WTC11 (cell line): Measurements from ENCODE around the gene WNT7A.

ENCODE experiments used
- ATF3 ChIP-seq: sonication (generic); formaldehyde crosslinking; conservative IDR thresholded peaks from 2 replicates; pipeline ENCODE4 v1.8.1; 2022; ENCODE audit warnings: mild to moderate bottlenecking, missing genetic modification reagents
- CREB1 ChIP-seq: sonication (generic); formaldehyde crosslinking; IDR thresholded peaks from 2 replicates; pipeline ENCODE4 v1.8.0; 2023; ENCODE audit warnings: mild to moderate bottlenecking, missing genetic modification reagents
- CREM ChIP-seq: sonication (generic); formaldehyde crosslinking; IDR thresholded peaks from 2 replicates; pipeline ENCODE4 v1.8.1; 2022; ENCODE audit warnings: mild to moderate bottlenecking, missing genetic modification reagents, moderate library complexity
- CTCF ChIP-seq: fragments of 200-600 bp; IDR thresholded peaks from 2 replicates; pipeline ENCODE4 v1.8.0; 2022; ENCODE audit warnings: antibody characterized with exemption
- E2F1 ChIP-seq: sonication (generic); formaldehyde crosslinking; IDR thresholded peaks from 2 replicates; pipeline ENCODE4 v1.8.0; 2022; ENCODE audit warnings: mild to moderate bottlenecking, missing genetic modification reagents
- ESRRA ChIP-seq: sonication (generic); formaldehyde crosslinking; IDR thresholded peaks from 2 replicates; pipeline ENCODE4 v1.8.1; 2022; ENCODE audit warnings: mild to moderate bottlenecking, missing genetic modification reagents, borderline replicate concordance
- FOXP4 ChIP-seq: sonication (generic); formaldehyde crosslinking; IDR thresholded peaks from 2 replicates; pipeline ENCODE4 v1.8.0; 2022; ENCODE audit warnings: mild to moderate bottlenecking, missing genetic modification reagents
- HMGXB4 ChIP-seq: sonication (generic); formaldehyde crosslinking; IDR thresholded peaks from 2 replicates; pipeline ENCODE4 v1.8.1; 2023; ENCODE audit warnings: mild to moderate bottlenecking, moderate library complexity, missing genetic modification reagents
- IRF2 ChIP-seq: sonication (generic); formaldehyde crosslinking; IDR thresholded peaks from 2 replicates; pipeline ENCODE4 v1.8.0; 2022; ENCODE audit warnings: low read depth, missing genetic modification reagents, borderline replicate concordance
- JUN ChIP-seq: sonication (generic); formaldehyde crosslinking; IDR thresholded peaks from 2 replicates; pipeline ENCODE4 v1.8.0; 2023; ENCODE audit warnings: mild to moderate bottlenecking, missing genetic modification reagents
- NR3C1 ChIP-seq: sonication (generic); formaldehyde crosslinking; conservative IDR thresholded peaks from 2 replicates; pipeline ENCODE4 v1.8.1; 2023; ENCODE audit warnings: low read depth, mild to moderate bottlenecking, missing genetic modification reagents
- TEAD1 ChIP-seq: sonication (generic); formaldehyde crosslinking; IDR thresholded peaks from 2 replicates; pipeline ENCODE4 v1.8.0; 2022; ENCODE audit warnings: mild to moderate bottlenecking, missing genetic modification reagents
- TEAD4 ChIP-seq: sonication (generic); formaldehyde crosslinking; IDR thresholded peaks from 2 replicates; pipeline ENCODE4 v1.8.0; 2022; ENCODE audit warnings: mild to moderate bottlenecking, missing genetic modification reagents

- no peak for TF ChIP-seq CTCF
- TF ChIP-seq NR3C1 (CRISPR knock-in tag): no peak
- TF ChIP-seq IRF2: no peak
- TF ChIP-seq ESRRA (CRISPR knock-in tag): no peak
- TF ChIP-seq CREM (CRISPR knock-in tag): no peak
- TF ChIP-seq HMGXB4: no peak
- no peak for TF ChIP-seq ATF3 (CRISPR knock-in tag)
- no peak for TF ChIP-seq FOXP4
- no peak for TF ChIP-seq TEAD1
- TF ChIP-seq CREB1 (CRISPR knock-in tag): no peak
- no peak for TF ChIP-seq JUN (CRISPR knock-in tag)
- no peak for TF ChIP-seq E2F1 (CRISPR knock-in tag)
- no peak for TF ChIP-seq TEAD4
Measured at GRCh38 chr3:13785351-13785750, 94.5 kb downstream of the WNT7A start.
